IPS-20b (cell line): ENCODE data around the gene GNAS.
"Not testable (repeated sequence)": the region's sequence is repeated elsewhere in the genome, so short reads cannot be mapped to it uniquely, and the experiment has no call there.

Experiments
- H3K27ac ChIP-seq: one replicate; pipeline ENCODE4 v1.5.1; 2013; ENCODE audit warnings: low read length
- H3K27me3 ChIP-seq: 2 replicates; pipeline ENCODE4 v1.6.1; 2013; ENCODE audit warnings: mild to moderate bottlenecking, low read length, inconsistent platforms; ENCODE audit not compliant: insufficient read depth
- H3K36me3 ChIP-seq: 2 replicates; pipeline ENCODE4 v1.6.1; 2013; ENCODE audit warnings: low read depth, mild to moderate bottlenecking, inconsistent platforms, low read length, moderate library complexity; ENCODE audit not compliant: insufficient read depth
- H3K4me1 ChIP-seq: 2 replicates; pipeline ENCODE4 v1.6.1; 2013; ENCODE audit warnings: mild to moderate bottlenecking, control low read depth, inconsistent platforms, low read length, moderate library complexity; ENCODE audit not compliant: insufficient read depth
- H3K4me3 ChIP-seq: 2 replicates; pipeline ENCODE4 v1.5.1; 2013; ENCODE audit warnings: mild to moderate bottlenecking, low read length, inconsistent platforms
- H3K9ac ChIP-seq: 2 replicates; pipeline ENCODE4 v1.6.1; 2013; ENCODE audit warnings: low read depth, mild to moderate bottlenecking, inconsistent platforms, low read length, moderate library complexity
- H3K9me3 ChIP-seq: 2 replicates; pipeline ENCODE4 v1.6.1; 2013; ENCODE audit warnings: mild to moderate bottlenecking, low read depth, low read length, inconsistent platforms; ENCODE audit not compliant: insufficient read depth

GNAS gene

DNA sequence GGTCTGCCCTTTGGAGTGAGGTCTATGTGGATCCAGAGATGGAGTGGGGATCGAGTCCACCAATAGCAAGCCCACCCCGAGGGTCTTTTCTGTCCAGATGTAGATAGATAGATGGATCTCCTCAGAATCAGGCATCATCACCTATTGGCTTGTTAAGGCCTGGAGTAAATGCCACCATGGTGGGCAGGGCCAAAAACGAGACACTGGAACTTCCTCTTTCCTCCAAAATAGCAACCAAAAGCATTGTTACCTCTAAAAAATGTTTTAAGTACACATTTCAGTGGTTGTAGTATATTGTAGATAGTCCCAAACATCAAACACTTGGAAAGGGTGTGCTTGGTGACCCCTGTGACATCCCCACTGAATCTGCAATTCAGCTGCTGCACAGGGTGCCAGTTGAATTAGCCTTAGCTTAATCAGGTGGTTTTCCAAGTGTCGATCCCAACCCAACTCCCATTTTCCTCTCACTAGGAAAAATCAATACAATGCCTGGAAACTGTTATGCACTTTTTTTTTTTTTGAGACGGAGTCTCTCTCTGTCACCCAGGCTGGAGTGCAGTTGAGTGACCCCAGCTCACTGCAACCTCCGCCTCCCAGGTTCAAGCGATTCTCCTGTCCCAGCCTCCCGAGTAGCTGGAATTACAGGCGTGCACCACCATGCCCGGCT lies 93.6 kb downstream of the GNAS start:
- H3K27ac ChIP-seq: no peak overlapping the region

GRCh38 chr20:58947797-58948388 lies 95.4 kb downstream of the GNAS start:
- not testable (repeated sequence) for H3K27ac ChIP-seq, H3K27me3 ChIP-seq, H3K36me3 ChIP-seq, H3K4me3 ChIP-seq, H3K9me3 ChIP-seq, H3K4me1 ChIP-seq, H3K9ac ChIP-seq

More for the DNA sequence above, 93.6 kb downstream of the GNAS start:
- Histone ChIP-seq H3K9me3 (no peaks in the 10 kb centered on the region), H3K27me3 (no peaks in the 10 kb centered on the region), H3K4me3 (no peak overlapping the region), H3K36me3 (no peaks in the 10 kb centered on the region), H3K4me1 (no peaks in the 10 kb centered on the region), H3K9ac (no peak overlapping the region)

GRCh38 chr20:58950603-58951002 lies 98.1 kb downstream of the GNAS start:
- Histone ChIP-seq H3K4me1 (no peaks in the 10 kb centered on the region), H3K36me3 (no peaks in the 10 kb centered on the region), H3K9me3 (no peaks in the 10 kb centered on the region), H3K4me3 (no peak overlapping the region), H3K9ac (no peak overlapping the region), H3K27ac (no peak overlapping the region), H3K27me3 (no peaks in the 10 kb centered on the region)

GRCh38 chr20:58953050-58953449 lies 100.5 kb downstream of the GNAS start:
- Histone ChIP-seq H3K27ac (no peak overlapping the region), H3K36me3 (no peaks in the 10 kb centered on the region), H3K4me1 (no peaks in the 10 kb centered on the region), H3K4me3 (no peak overlapping the region), H3K9me3 (no peaks in the 10 kb centered on the region), H3K9ac (no peak overlapping the region), H3K27me3 (no peaks in the 10 kb centered on the region)

DNA sequence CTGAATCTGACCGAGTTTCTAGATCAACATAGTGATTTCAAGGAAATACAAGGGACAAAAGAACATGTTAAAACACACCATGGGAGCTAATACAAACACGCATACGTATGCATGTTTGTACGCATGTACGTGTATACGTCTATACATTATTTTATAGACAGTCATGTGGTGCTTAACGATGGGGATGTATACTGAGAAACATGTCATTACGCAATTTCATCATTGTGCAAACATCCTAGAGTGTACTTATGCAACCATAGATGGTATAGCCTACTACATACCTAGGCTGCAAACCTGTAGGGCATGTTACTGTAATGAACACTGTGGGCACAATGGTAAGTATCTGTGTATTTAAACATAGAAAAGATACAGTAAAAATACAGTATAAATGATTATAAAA lies 103.6 kb downstream of the GNAS start:
- Histone ChIP-seq H3K27ac (no peak overlapping the region), H3K36me3 (no peaks in the 10 kb centered on the region)

DNA sequence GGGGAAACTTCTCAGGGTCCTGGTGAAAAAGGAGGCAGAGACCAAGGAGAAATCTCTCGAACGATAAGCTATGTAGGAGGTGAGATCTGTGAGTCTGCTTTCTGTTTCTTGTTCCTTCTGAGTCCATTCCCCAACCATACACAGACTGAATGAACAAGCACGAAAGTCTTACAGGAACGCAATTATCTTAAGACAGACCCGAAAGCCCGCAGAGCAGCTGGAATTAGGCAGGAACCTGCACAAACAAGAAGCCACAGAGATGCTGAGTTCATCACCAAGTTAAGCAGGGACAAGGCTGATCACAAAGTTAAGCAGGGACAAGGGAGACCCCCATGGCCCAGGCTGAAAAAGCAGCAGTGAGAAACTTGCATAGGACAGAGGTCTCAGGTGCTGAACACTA lies 107.1 kb downstream of the GNAS start:
- no peaks in the 10 kb centered on the region for H3K27me3 ChIP-seq
- no peaks in the 10 kb centered on the region for H3K9me3 ChIP-seq
- H3K4me3 ChIP-seq: no peak overlapping the region
- no peak overlapping the region for H3K9ac ChIP-seq
- H3K4me1 ChIP-seq: no peaks in the 10 kb centered on the region
- no peak overlapping the region for H3K27ac ChIP-seq
- H3K36me3 ChIP-seq: no peaks in the 10 kb centered on the region

More for the DNA sequence above, 103.6 kb downstream of the GNAS start:
- no peak overlapping the region for H3K4me3 ChIP-seq
- no peaks in the 10 kb centered on the region for H3K9me3 ChIP-seq
- H3K27me3 ChIP-seq: no peaks in the 10 kb centered on the region
- no peak overlapping the region for H3K9ac ChIP-seq
- no peaks in the 10 kb centered on the region for H3K4me1 ChIP-seq
